ENCODE data around the gene PDIK1L. TPM values are rescaled to one million over a fixed set of nuclear protein-coding genes. Genes with fewer than 3 reads are reported as not detected.

The PDIK1L gene
- total and polyA plus RNA-seq, 9 of the 15 experiments (the other 6 are each of a cell fraction or from before 2014, with no cell fraction given), result 12.8 to 30.2 (median 21.5) TPM

GRCh38 chr1:26164036-26164860 lies 52.6 kb downstream of the PDIK1L start (continued):
- TF ChIP-seq, protein P1, sequence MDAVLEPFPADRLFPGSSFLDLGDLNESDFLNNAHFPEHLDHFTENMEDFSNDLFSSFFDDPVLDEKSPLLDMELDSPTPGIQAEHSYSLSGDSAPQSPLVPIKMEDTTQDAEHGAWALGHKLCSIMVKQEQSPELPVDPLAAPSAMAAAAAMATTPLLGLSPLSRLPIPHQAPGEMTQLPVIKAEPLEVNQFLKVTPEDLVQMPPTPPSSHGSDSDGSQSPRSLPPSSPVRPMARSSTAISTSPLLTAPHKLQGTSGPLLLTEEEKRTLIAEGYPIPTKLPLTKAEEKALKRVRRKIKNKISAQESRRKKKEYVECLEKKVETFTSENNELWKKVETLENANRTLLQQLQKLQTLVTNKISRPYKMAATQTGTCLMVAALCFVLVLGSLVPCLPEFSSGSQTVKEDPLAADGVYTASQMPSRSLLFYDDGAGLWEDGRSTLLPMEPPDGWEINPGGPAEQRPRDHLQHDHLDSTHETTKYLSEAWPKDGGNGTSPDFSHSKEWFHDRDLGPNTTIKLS (IDR thresholded peaks at IDR 0.05; ENCODE audit: borderline replicate concordance, low read depth), result 0 out of 2 replicates have a peak, but pooled peaks have one; percentile 35
- no peak for TF ChIP-seq HCFC1 (IDR thresholded peaks at IDR 0.05; ENCODE audit: low read depth, low read length)
- TF ChIP-seq MLLT1 (IDR thresholded peaks at IDR 0.05), result 0 out of 4 replicates have a peak, but pooled peaks of 1 of the 2 experiments have one; percentile 64
- no peak for TF ChIP-seq ZNF133 (CRISPR knock-in tag; IDR thresholded peaks at IDR 0.05)
- peak in 1 of 2 experiments; percentile 68; a peak in 1 of 4 replicates for TF ChIP-seq TEAD1 (CRISPR knock-in tag; IDR thresholded peaks at IDR 0.05)
- no peak for TF ChIP-seq ELF2 (CRISPR knock-in tag; IDR thresholded peaks at IDR 0.05)
- no peak for TF ChIP-seq CC2D1A (IDR thresholded peaks at IDR 0.05)
- TF ChIP-seq ELF1 (tag; IDR thresholded peaks at IDR 0.05), result no peak
- no peak for TF ChIP-seq MBD2 (IDR thresholded peaks at IDR 0.05; ENCODE audit: borderline replicate concordance, low read depth)
- TF ChIP-seq HNRNPL (IDR thresholded peaks at IDR 0.05; ENCODE audit: low read depth, low read length), result peak; percentile 80
- TF ChIP-seq, protein P2, sequence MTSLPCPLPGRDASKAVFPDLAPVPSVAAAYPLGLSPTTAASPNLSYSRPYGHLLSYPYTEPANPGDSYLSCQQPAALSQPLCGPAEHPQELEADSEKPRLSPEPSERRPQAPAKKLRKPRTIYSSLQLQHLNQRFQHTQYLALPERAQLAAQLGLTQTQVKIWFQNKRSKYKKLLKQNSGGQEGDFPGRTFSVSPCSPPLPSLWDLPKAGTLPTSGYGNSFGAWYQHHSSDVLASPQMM (CRISPR knock-in tag; IDR thresholded peaks at IDR 0.05), result no peak
- TF ChIP-seq PHF21A (IDR thresholded peaks at IDR 0.05; ENCODE audit: borderline replicate concordance, low read depth), result 0 out of 2 replicates have a peak, but pooled peaks have one; percentile 25
- TF ChIP-seq KDM1A (IDR thresholded peaks at IDR 0.05), result no peak
- no peak for TF ChIP-seq ZNF583 (CRISPR knock-in tag; IDR thresholded peaks at IDR 0.05)
- TF ChIP-seq, protein P3, sequence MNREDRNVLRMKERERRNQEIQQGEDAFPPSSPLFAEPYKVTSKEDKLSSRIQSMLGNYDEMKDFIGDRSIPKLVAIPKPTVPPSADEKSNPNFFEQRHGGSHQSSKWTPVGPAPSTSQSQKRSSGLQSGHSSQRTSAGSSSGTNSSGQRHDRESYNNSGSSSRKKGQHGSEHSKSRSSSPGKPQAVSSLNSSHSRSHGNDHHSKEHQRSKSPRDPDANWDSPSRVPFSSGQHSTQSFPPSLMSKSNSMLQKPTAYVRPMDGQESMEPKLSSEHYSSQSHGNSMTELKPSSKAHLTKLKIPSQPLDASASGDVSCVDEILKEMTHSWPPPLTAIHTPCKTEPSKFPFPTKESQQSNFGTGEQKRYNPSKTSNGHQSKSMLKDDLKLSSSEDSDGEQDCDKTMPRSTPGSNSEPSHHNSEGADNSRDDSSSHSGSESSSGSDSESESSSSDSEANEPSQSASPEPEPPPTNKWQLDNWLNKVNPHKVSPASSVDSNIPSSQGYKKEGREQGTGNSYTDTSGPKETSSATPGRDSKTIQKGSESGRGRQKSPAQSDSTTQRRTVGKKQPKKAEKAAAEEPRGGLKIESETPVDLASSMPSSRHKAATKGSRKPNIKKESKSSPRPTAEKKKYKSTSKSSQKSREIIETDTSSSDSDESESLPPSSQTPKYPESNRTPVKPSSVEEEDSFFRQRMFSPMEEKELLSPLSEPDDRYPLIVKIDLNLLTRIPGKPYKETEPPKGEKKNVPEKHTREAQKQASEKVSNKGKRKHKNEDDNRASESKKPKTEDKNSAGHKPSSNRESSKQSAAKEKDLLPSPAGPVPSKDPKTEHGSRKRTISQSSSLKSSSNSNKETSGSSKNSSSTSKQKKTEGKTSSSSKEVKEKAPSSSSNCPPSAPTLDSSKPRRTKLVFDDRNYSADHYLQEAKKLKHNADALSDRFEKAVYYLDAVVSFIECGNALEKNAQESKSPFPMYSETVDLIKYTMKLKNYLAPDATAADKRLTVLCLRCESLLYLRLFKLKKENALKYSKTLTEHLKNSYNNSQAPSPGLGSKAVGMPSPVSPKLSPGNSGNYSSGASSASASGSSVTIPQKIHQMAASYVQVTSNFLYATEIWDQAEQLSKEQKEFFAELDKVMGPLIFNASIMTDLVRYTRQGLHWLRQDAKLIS (CRISPR knock-in tag; IDR thresholded peaks at IDR 0.05), result 0 out of 2 replicates have a peak, but pooled peaks have one; percentile 66
- TF ChIP-seq BACH1 (tag; IDR thresholded peaks at IDR 0.05), result no peak
- no peak for TF ChIP-seq TCFL5 (CRISPR knock-in tag; conservative IDR thresholded peaks at IDR 0.05)
- 0 out of 2 replicates have a peak, but pooled peaks have one; percentile 70 for TF ChIP-seq CBX1 (IDR thresholded peaks at IDR 0.05; ENCODE audit: low read depth)
- no peak for TF ChIP-seq RFX7 (CRISPR knock-in tag; IDR thresholded peaks at IDR 0.05)
- TF ChIP-seq ZNF121 (CRISPR knock-in tag; conservative IDR thresholded peaks at IDR 0.05), result no peak
- no peak for TF ChIP-seq WHSC1 (IDR thresholded peaks at IDR 0.05; ENCODE audit: low read length)
- TF ChIP-seq CHD1 (IDR thresholded peaks at IDR 0.05; ENCODE audit: low read length), result no peak
- TF ChIP-seq ZNF184 (CRISPR knock-in tag; IDR thresholded peaks at IDR 0.05), result no peak
